Adrenal gland (tissue), 19 donors: ENCODE data around the gene EBLN2. TPM values are rescaled to one million over a fixed set of nuclear protein-coding genes. Genes with fewer than 3 reads are reported as not detected.

ENCODE experiments used
- DNase-seq, 7 donors: peaks; one replicate each; pipeline ENCODE4 v3.0.0-alpha.2; 2019 to 2020
- H3K27ac ChIP-seq, 5 donors: fragments of 200-600 bp; sonication (generic) in 4 of 5; 1 replicate in 3 of 5; 2 replicates in 2 of 5; pipeline versions ENCODE4 v1.5.1 to v1.8.0; 2016 to 2020; ENCODE audit warnings: mild to moderate bottlenecking in 1 of 5
- H3K27me3 ChIP-seq: fragments of 200-600 bp; 2 replicates; pipeline ENCODE4 v1.8.0; 2021
- H3K36me3 ChIP-seq, 2 donors: fragments of 200-600 bp; replicated peaks in 1 of 2; 1 replicate in 1 of 2; 2 replicates in 1 of 2; pipeline versions ENCODE4 v1.5.1 to v1.8.0; 2018 to 2022
- H3K4me1 ChIP-seq, 2 donors: fragments of 200-600 bp; replicated peaks in 1 of 2; 1 replicate in 1 of 2; 2 replicates in 1 of 2; pipeline versions ENCODE4 v1.5.1 to v1.8.0; 2018 to 2021
- H3K4me3 ChIP-seq, 4 donors: fragments of 200-600 bp; sonication (generic) in 3 of 4; one replicate each; pipeline ENCODE4 v1.5.1; 2016 to 2018
- H3K9me3 ChIP-seq, 3 donors: fragments of 200-600 bp; sonication (generic) in 1 of 3; replicated peaks in 1 of 3; 1 replicate in 2 of 3; 2 replicates in 1 of 3; pipeline versions ENCODE4 v1.5.1 to v1.8.0; 2016 to 2021
- CTCF ChIP-seq, 6 experiments: fragments of 450-650 bp in 4 of 6; fragments of 200-600 bp in 2 of 6; sonication (generic) in 1 of 6; IDR thresholded peaks; 1 replicate in 5 of 6; 2 replicates in 1 of 6; pipeline versions ENCODE4 v1.5.1 to v1.8.0; 2016 to 2021; ENCODE audit warnings: antibody characterized with exemption in 6 of 6, mild to moderate bottlenecking in 2 of 6, moderate library complexity in 1 of 6
- POLR2A ChIP-seq, 2 donors: fragments of 450-650 bp; IDR thresholded peaks; one replicate each; pipeline ENCODE4 v1.6.1; 2017; ENCODE audit warnings: antibody characterized with exemption in 2 of 2, mild to moderate bottlenecking in 2 of 2, moderate library complexity in 1 of 2
- WGBS, 4 donors: extraction: QIAGEN DNeasy Blood & Tissue Kit in 2 of 4; methylation state at CpG; one replicate each; pipeline versions ENCODE4 v1.1.5 to v1.1.7; 2013 to 2017; 5-methylcytosine and 5-hydroxymethylcytosine counted together
- intact Hi-C, 2 donors: fragments of 100-400 bp; cut with DNase I; formaldehyde crosslinking; loops; one replicate each; pipeline versions ENCODE4 v1.14.1 to v1.15.0; 2022 to 2023
- long read RNA-seq, 10 donors: library from polyadenylated mRNA in 3 of 10; unstranded in 2 of 10; stranded (forward) in 1 of 10; transcript quantifications; one replicate each; pipeline ENCODE4 v2.0.0 and lab custom pipeline, GENCODE V29; 2021 to 2026
- polyA plus RNA-seq, 3 donors: library from polyadenylated mRNA; stranded (reverse); fragments of 200-250 nt in 2 of 3; fragments of 350-450 nt in 1 of 3; fragmentation: Illumina TruSeq in 1 of 3; extraction: RNeasy Lipid Tissue Mini Kit (QIAGEN cat#74804) in 1 of 3; gene quantifications; one replicate each; pipeline ENCODE4 v1.2.3, GENCODE V29; 2013 to 2014
- total RNA-seq, 9 donors: library from RNA; depleted of rRNA in 4 of 9; stranded (reverse); fragments of >200 nt in 4 of 9; fragments of 120-200 nt in 1 of 9; fragmentation: NEBNext Ultra II Directional in 1 of 9; extraction: Animal tissue kit (Norgen Biotek cat#: 25700) in 1 of 9; gene quantifications; one replicate each; pipeline versions ENCODE4 v1.1.0 to v1.2.4, GENCODE V29; 2013 to 2023
- donor health status: healthy with polysubstance abuse.
- donor health status: Bipolar disorder and iron deficiency.
- donor health status: DM: yes; HTN: yes; CAD: no.
- donor health status: DM: no; HTN: no; CAD: no.
- donor health status: DM: no; HTN: no; CAD: no.
- donor health status: DM: yes; HTN: yes; CAD: no.

The EBLN2 gene
- 1 to 10 TPM in 7 of 9 donors, under 1 TPM in 2; 0.30 to 8.9 (median 2.9) TPM for total RNA-seq
- polyA plus RNA-seq = 1 to 10 TPM in 1 of 3 donors, under 1 TPM in 2; 0.27 to 1.4 (median 0.56) TPM
- long read RNA-seq, donor 1 = 0 reads
- long read RNA-seq, donor 2, partial matches to known transcripts = 0 of 3 reads
- long read RNA-seq, donor 2, other reads (novel, unspliced or antisense) = 0 of 3 reads
- long read RNA-seq, donor 3 = 0 reads
- long read RNA-seq, donor 4 = 0 reads
- long read RNA-seq, donor 5 = 0 reads
- long read RNA-seq, donor 6 = 0 reads
- long read RNA-seq, donor 7, partial matches to known transcripts = 0 of 1 reads
- long read RNA-seq, donor 7, other reads (novel, unspliced or antisense) = 0 of 1 reads
- long read RNA-seq, donor 8, partial matches to known transcripts = 0 of 1 reads
- long read RNA-seq, donor 8, other reads (novel, unspliced or antisense) = 0 of 1 reads
- long read RNA-seq, donor 9, partial matches to known transcripts = 0 of 3 reads
- long read RNA-seq, donor 9, other reads (novel, unspliced or antisense) = 0 of 3 reads
- long read RNA-seq, donor 10, partial matches to known transcripts = 0 of 1 reads
- long read RNA-seq, donor 10, other reads (novel, unspliced or antisense) = 0 of 1 reads

- Histone ChIP-seq H3K4me1 (peaks cover 5 to 21% of the 10 kb centered on the region in 2 donors), H3K27me3 (no peaks in the 10 kb centered on the region), H3K4me3 (no peak within 1 kb of the TSS), H3K9me3 (no peaks in the 10 kb centered on the region), H3K27ac (no peak within 1 kb of the TSS), H3K36me3 (peaks cover 0 to 29% of the 10 kb centered on the region in 2 donors)
- 92 to 98% (median 96%) methylated on average over 2 of the region's 2 CpGs for WGBS, 4 donors
- TF ChIP-seq POLR2A (IDR thresholded peaks at IDR 0.05) = no peak
- TF ChIP-seq CTCF (IDR thresholded peaks at IDR 0.05) = no peak
- intact Hi-C loops = no loop called here
- DNase-seq = no peak
Observed at GRCh38 chr3:73061416-73061815, at the start of gene EBLN2. EBLN2 (plus strand) TSS chr3:73061659; CDS start chr3:73062082, 423 bp downstream.

GRCh38 chr3:73018298-73018697 is 43.2 kb upstream of the EBLN2 start:
- no peak for TF ChIP-seq CTCF (IDR thresholded peaks at IDR 0.05)
- TF ChIP-seq POLR2A (IDR thresholded peaks at IDR 0.05) = no peak
- no peak overlapping the region for H3K4me3 ChIP-seq
- peaks cover 1 to 7% of the 10 kb centered on the region in 2 donors for H3K4me1 ChIP-seq
- H3K27me3 ChIP-seq = no peaks in the 10 kb centered on the region
- H3K9me3 ChIP-seq = no peaks in the 10 kb centered on the region
- DNase-seq = no peak
- WGBS, 4 donors = 84 to 97% (median 87%) methylated on average over 4 of the region's 4 CpGs
- no peak overlapping the region for H3K27ac ChIP-seq
- H3K36me3 ChIP-seq = no peaks in the 10 kb centered on the region
- intact Hi-C loops = no loop called here

GRCh38 chr3:73018790-73019441 is 42.5 kb upstream of the EBLN2 start:
- peaks cover 0 to 9% of the 10 kb centered on the region in 2 donors for H3K4me1 ChIP-seq

More at GRCh38 chr3:73018790-73019441, 42.5 kb upstream of the EBLN2 start:
- WGBS, 4 donors = 71 to 90% (median 84%) methylated on average over 5 of the region's 5 CpGs
- H3K27ac ChIP-seq = no peak overlapping the region
- DNase-seq = no peak
- H3K4me3 ChIP-seq = no peak overlapping the region
- no peaks in the 10 kb centered on the region for H3K27me3 ChIP-seq
- intact Hi-C loops = no loop called here
- no peak for TF ChIP-seq CTCF (IDR thresholded peaks at IDR 0.05)
- no peak for TF ChIP-seq POLR2A (IDR thresholded peaks at IDR 0.05)
- H3K36me3 ChIP-seq = no peaks in the 10 kb centered on the region
- no peaks in the 10 kb centered on the region for H3K9me3 ChIP-seq
